H1 (cell line): ENCODE measurements around the gene STARD13. TPM values are rescaled to one million over a fixed set of nuclear protein-coding genes. Genes with fewer than 3 reads are reported as not detected.

Experiments used
- CTCF ChIA-PET: fragments of 300-600 bp; sonication (Branson Sonifier 250); formaldehyde crosslinking; loops from one replicate; lab custom pipeline; 2021; ENCODE audit not compliant: partially characterized antibody; lab: Charles Lee
- POLR2A ChIA-PET: fragments of 300-600 bp; sonication (Branson Sonifier 250); formaldehyde crosslinking; loops from one replicate; lab custom pipeline; 2021; ENCODE audit warnings: inconsistent platforms; ENCODE audit not compliant: partially characterized antibody; lab: Charles Lee
- DNase-seq, 2 experiments: peaks; one replicate each; pipeline versions ENCODE4 v3.0.0 to v3.0.0-alpha.2; 2010 to 2022; ENCODE audit warnings: low spot score in 2 of 2, low read depth in 1 of 2, mixed read lengths in 1 of 2
- FAIRE-seq: peaks from 2 replicates; lab custom pipeline; 2011; peaks lifted over from hg19 to GRCh38; lab: Jason Lieb, UNC
- H2AFZ ChIP-seq: 2 replicates; pipeline ENCODE4 v1.8.1; 2012; ENCODE audit warnings: low read length, inconsistent platforms
- H2AK5ac ChIP-seq: 2 replicates; pipeline ENCODE4 v1.6.1; 2013; ENCODE audit warnings: low read depth, low read length
- H2BK120ac ChIP-seq: replicated peaks from 2 replicates; pipeline ENCODE3; 2013; ENCODE audit warnings: low read depth, low read length, inconsistent platforms
- H2BK12ac ChIP-seq: 2 replicates; pipeline ENCODE4 v1.6.1; 2013; ENCODE audit warnings: low read depth, low read length
- H2BK15ac ChIP-seq: 2 replicates; pipeline ENCODE4 v1.6.1; 2013; ENCODE audit warnings: low read length
- H2BK20ac ChIP-seq: 2 replicates; pipeline ENCODE4 v1.6.1; 2013; ENCODE audit warnings: low read length
- H2BK5ac ChIP-seq: 2 replicates; pipeline ENCODE4 v1.6.1; 2013; ENCODE audit warnings: low read depth, low read length
- H3K14ac ChIP-seq: 2 replicates; pipeline ENCODE4 v1.6.1; 2013; ENCODE audit warnings: inconsistent platforms; ENCODE audit not compliant: insufficient read length
- H3K18ac ChIP-seq: 2 replicates; pipeline ENCODE4 v1.6.1; 2013; ENCODE audit warnings: low read length; ENCODE audit errors: extremely low read depth
- H3K23ac ChIP-seq: 2 replicates; pipeline ENCODE4 v1.6.1; 2013; ENCODE audit warnings: inconsistent platforms; ENCODE audit not compliant: insufficient read length
- H3K23me2 ChIP-seq: 2 replicates; pipeline ENCODE4 v1.6.1; 2013; ENCODE audit warnings: low read depth, low read length
- H3K27ac ChIP-seq: 2 replicates; pipeline ENCODE4 v1.6.1; 2011; ENCODE audit warnings: low read depth, low read length, inconsistent platforms
- H3K27me3 ChIP-seq, 4 experiments: replicated peaks in 1 of 4; 1 replicate in 1 of 4; 2 replicates in 3 of 4; pipeline versions ENCODE4 v1.6.1 to v1.8.1; 2011 to 2013; ENCODE audit warnings: low read length in 3 of 4, mild to moderate bottlenecking in 3 of 4, inconsistent platforms in 2 of 4, mixed read lengths in 2 of 4, moderate library complexity in 1 of 4; ENCODE audit not compliant: control insufficient read depth in 3 of 4, insufficient read depth in 3 of 4; ENCODE audit errors: extremely low read depth in 1 of 4
- H3K36me3 ChIP-seq, 4 experiments: 2 replicates each; pipeline versions ENCODE4 v1.6.1 to v1.8.1; 2011 to 2013; ENCODE audit warnings: mild to moderate bottlenecking in 4 of 4, low read length in 3 of 4, moderate library complexity in 2 of 4, control low read depth in 1 of 4, inconsistent platforms in 1 of 4; ENCODE audit not compliant: insufficient read depth in 4 of 4, control insufficient read depth in 2 of 4
- H3K4ac ChIP-seq: replicated peaks from 2 replicates; pipeline ENCODE3; 2013; ENCODE audit warnings: low read length, low read depth, mixed read lengths, inconsistent platforms; ENCODE audit not compliant: insufficient read length
- H3K4me1 ChIP-seq, 4 experiments: replicated peaks in 1 of 4; 1 replicate in 1 of 4; 2 replicates in 3 of 4; pipeline versions ENCODE4 v1.6.1 to v1.8.1; 2011 to 2013; ENCODE audit warnings: low read length in 3 of 4, inconsistent platforms in 2 of 4, mixed read lengths in 1 of 4; ENCODE audit not compliant: insufficient read depth in 4 of 4, control insufficient read depth in 3 of 4
- H3K4me2 ChIP-seq, 2 experiments: 2 replicates each; pipeline versions ENCODE4 v1.6.1 to v1.8.1; 2011 to 2013; ENCODE audit warnings: low read depth in 2 of 2, low read length in 2 of 2, control low read depth in 1 of 2, inconsistent platforms in 1 of 2, mild to moderate bottlenecking in 1 of 2; ENCODE audit not compliant: insufficient read depth in 1 of 2
- H3K4me3 ChIP-seq, 4 experiments: fragments of 200-600, 300-600 bp in 1 of 4; sonication (generic), shearing (Covaris generic), sonication (Bioruptor Twin) in 1 of 4; 2 replicates each; pipeline versions ENCODE4 v1.5.1 to v1.8.1; 2011 to 2016; ENCODE audit warnings: low read length in 4 of 4, low read depth in 3 of 4, control low read depth in 2 of 4, inconsistent platforms in 2 of 4, mild to moderate bottlenecking in 2 of 4, mixed read lengths in 1 of 4, moderate library complexity in 1 of 4; ENCODE audit not compliant: insufficient read depth in 2 of 4; ENCODE audit errors: extremely low read depth in 1 of 4
- H3K56ac ChIP-seq: replicated peaks from 2 replicates; pipeline ENCODE3; 2013; ENCODE audit warnings: low read depth, mild to moderate bottlenecking, mixed read lengths, low read length, inconsistent platforms; ENCODE audit not compliant: insufficient read length
- H3K79me1 ChIP-seq: 2 replicates; pipeline ENCODE4 v1.6.1; 2013; ENCODE audit warnings: low read depth, low read length, control low read depth
- H3K79me2 ChIP-seq, 2 experiments: 2 replicates each; pipeline versions ENCODE4 v1.6.1 to v1.8.1; 2012 to 2013; ENCODE audit warnings: low read length in 2 of 2, mild to moderate bottlenecking in 2 of 2, inconsistent platforms in 1 of 2; ENCODE audit not compliant: insufficient read depth in 2 of 2, control insufficient read depth in 1 of 2
- H3K9ac ChIP-seq, 4 experiments: replicated peaks in 1 of 4; 1 replicate in 1 of 4; 2 replicates in 3 of 4; pipeline versions ENCODE4 v1.6.1 to v1.8.1; 2011 to 2013; ENCODE audit warnings: low read depth in 3 of 4, low read length in 3 of 4, control low read depth in 2 of 4, mild to moderate bottlenecking in 2 of 4, moderate library complexity in 2 of 4, inconsistent platforms in 1 of 4; ENCODE audit errors: extremely low read depth in 1 of 4
- H3K9me3 ChIP-seq, 2 experiments: 2 replicates each; pipeline versions ENCODE4 v1.6.1 to v1.8.1; 2012 to 2013; ENCODE audit warnings: mild to moderate bottlenecking in 2 of 2, moderate library complexity in 2 of 2, control low read depth in 1 of 2, inconsistent platforms in 1 of 2, low read depth in 1 of 2, low read length in 1 of 2, mixed read lengths in 1 of 2; ENCODE audit not compliant: insufficient read depth in 2 of 2
- H4K20me1 ChIP-seq, 2 experiments: replicated peaks in 1 of 2; 2 replicates each; pipeline versions ENCODE3 to v1.8.1; 2011 to 2013; ENCODE audit warnings: inconsistent platforms in 2 of 2, low read length in 2 of 2, mild to moderate bottlenecking in 1 of 2; ENCODE audit not compliant: insufficient read depth in 2 of 2, control insufficient read depth in 1 of 2
- H4K5ac ChIP-seq: 2 replicates; pipeline ENCODE4 v1.6.1; 2013; ENCODE audit warnings: low read length, low read depth, mixed read lengths, inconsistent platforms; ENCODE audit not compliant: insufficient read length
- H4K8ac ChIP-seq: 2 replicates; pipeline ENCODE4 v1.8.0; 2013; ENCODE audit warnings: mild to moderate bottlenecking, moderate library complexity, low read length, inconsistent platforms; ENCODE audit not compliant: insufficient read depth; ENCODE audit errors: extremely low read depth
- H4K91ac ChIP-seq: replicated peaks from 2 replicates; pipeline ENCODE3; 2013; ENCODE audit warnings: low read length, mixed read lengths, inconsistent platforms; ENCODE audit not compliant: insufficient read length
- CHD1 ChIP-seq: IDR thresholded peaks from 2 replicates; pipeline ENCODE4 v1.6.1; 2012; ENCODE audit warnings: low read depth, low read length, improper control_type of control experiment
- CTCF ChIP-seq, 3 experiments: IDR thresholded peaks; 1 replicate in 2 of 3; 2 replicates in 1 of 3; pipeline versions ENCODE4 v1.5.1 to v1.6.1; 2011; ENCODE audit warnings: low read length in 3 of 3, mild to moderate bottlenecking in 3 of 3, inconsistent platforms in 2 of 3, low read depth in 1 of 3, moderate library complexity in 1 of 3; ENCODE audit not compliant: insufficient read depth in 1 of 3; ENCODE audit errors: control extremely low read depth in 1 of 3
- SIX5 ChIP-seq: IDR thresholded peaks from 2 replicates; pipeline ENCODE4 v1.6.1; 2011; ENCODE audit warnings: mild to moderate bottlenecking, low read depth, low read length
- SP4 ChIP-seq: IDR thresholded peaks from 2 replicates; pipeline ENCODE4 v1.6.1; 2012; ENCODE audit warnings: low read length, inconsistent platforms
- WGBS, 2 experiments: shearing (Covaris generic) in 1 of 2; methylation state at CpG; one replicate each; pipeline versions ENCODE4 v1.1.6 to v1.1.7; 2013 to 2015; ENCODE audit warnings: low lambda C conversion rate in 2 of 2, mixed read lengths in 2 of 2, inconsistent platforms in 1 of 2, low coverage in 1 of 2, missing lambda C conversion rate in 1 of 2; ENCODE audit not compliant: insufficient replicate concordance in 2 of 2, insufficient coverage in 1 of 2, insufficient read length in 1 of 2; ENCODE audit errors: extremely low coverage in 1 of 2, missing lambda C conversion rate in 1 of 2; 5-methylcytosine and 5-hydroxymethylcytosine counted together
- polyA plus RNA-seq, 7 experiments: library from polyadenylated mRNA; depleted of rRNA in 3 of 7; stranded (reverse) in 5 of 7; unstranded in 2 of 7; fragments of >200 nt in 5 of 7; fragments of 200-250 nt in 2 of 7; gene quantifications; 1 replicate in 5 of 7; 2 replicates in 1 of 7; 4 replicates in 1 of 7; pipeline versions ENCODE4 v1.2.1 to v1.2.3, GENCODE V29; 2011 to 2013; ENCODE audit warnings: missing spikeins in 2 of 7, mixed read lengths in 2 of 7
- total RNA-seq: library from RNA; stranded (reverse); fragmentation: NEBNext Ultra II Directional; extraction: Animal tissue kit (Norgen Biotek cat#: 25700); gene quantifications from 2 replicates; pipeline ENCODE4 v1.2.1, GENCODE V29; 2021

The STARD13 gene
- total and polyA plus RNA-seq, 2 of the 8 experiments (the other 6 are each of a cell fraction or from before 2014, with no cell fraction given) = 0.82 to 2.9 TPM

- no peak overlapping the region for H2AFZ ChIP-seq
- H2BK20ac ChIP-seq = no peak overlapping the region
- no peaks in the 10 kb centered on the region for H4K20me1 ChIP-seq
- H3K36me3 ChIP-seq = no peaks in the 10 kb centered on the region
- H4K91ac ChIP-seq = no peak overlapping the region
- no peaks in the 10 kb centered on the region for H3K79me1 ChIP-seq
- no peak overlapping the region for H4K5ac ChIP-seq
- no peaks in the 10 kb centered on the region for H3K27me3 ChIP-seq
- H3K18ac ChIP-seq = no peak overlapping the region
- no peak overlapping the region for H2BK12ac ChIP-seq
- no peak for DNase-seq
- no peak overlapping the region for H3K4me2 ChIP-seq
- TF ChIP-seq CTCF (IDR thresholded peaks at IDR 0.05; ENCODE audit: control extremely low read depth in 1 of 3, insufficient read depth in 1 of 3, low read depth in 1 of 3, low read length in 3 of 3) (no peak), SIX5 (no peak), SP4 (no peak), CHD1 (no peak)
- no peak overlapping the region for H3K14ac ChIP-seq
- FAIRE-seq = no peak
- H2BK120ac ChIP-seq = no peak overlapping the region
- H3K23me2 ChIP-seq = no peaks in the 10 kb centered on the region
- no peak overlapping the region for H3K23ac ChIP-seq
- H3K4ac ChIP-seq = no peak overlapping the region
- no peak overlapping the region for H3K27ac ChIP-seq
- H3K4me3 ChIP-seq = no peak overlapping the region
- H3K9ac ChIP-seq = no peak overlapping the region
- POLR2A ChIA-PET = no interaction called here
- no peak overlapping the region for H2AK5ac ChIP-seq
- no peak overlapping the region for H3K56ac ChIP-seq
- H2BK5ac ChIP-seq = no peak overlapping the region
- H2BK15ac ChIP-seq = no peak overlapping the region
- 87% methylated on average over 3 of the region's 3 CpGs; no CpG with 5 or more reads in 1 of the 2 experiments for WGBS, 2 experiments
- H3K9me3 ChIP-seq = no peaks in the 10 kb centered on the region
- no peak overlapping the region for H4K8ac ChIP-seq
- no peaks in the 10 kb centered on the region for H3K79me2 ChIP-seq
- CTCF ChIA-PET = interaction anchor here (1.0 kb wide), 1 partner anchor 22 kb away, joined by 4 read pairs; no protein-coding TSS in a partner anchor
- peaks cover 0 to 4% (median 2%) of the 10 kb centered on the region in 4 experiments; a peak in 4 of 7 replicates for H3K4me1 ChIP-seq
Observed at GRCh38 chr13:33207615-33207961, 78.0 kb downstream of the STARD13 start.
